Measurements from ENCODE around the gene CCDC144A.
"Not testable (repeated sequence)": the region's sequence is repeated elsewhere in the genome, so short reads cannot be mapped to it uniquely, and the experiment has no call there.

DNA sequence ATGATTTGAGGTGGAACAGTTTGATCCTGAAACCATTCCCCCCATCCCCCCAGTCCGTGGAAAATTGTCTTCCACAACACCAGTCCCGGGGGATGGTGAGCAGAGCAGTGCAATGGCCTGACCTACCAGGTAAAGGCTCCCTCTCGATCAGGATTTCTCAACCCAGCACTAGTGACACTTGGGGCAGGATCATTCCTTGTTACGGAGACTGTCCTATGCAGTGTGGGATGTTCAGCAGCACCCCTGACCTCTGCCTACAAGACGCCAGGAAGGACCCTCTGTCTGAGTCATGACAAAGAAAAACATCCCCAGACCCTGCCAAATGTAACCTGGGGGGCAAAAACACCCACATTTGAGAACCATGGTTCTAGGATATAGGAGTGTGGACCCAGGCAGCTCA, 114.8 kb downstream of the CCDC144A start:
- TF ChIP-seq, protein P1, sequence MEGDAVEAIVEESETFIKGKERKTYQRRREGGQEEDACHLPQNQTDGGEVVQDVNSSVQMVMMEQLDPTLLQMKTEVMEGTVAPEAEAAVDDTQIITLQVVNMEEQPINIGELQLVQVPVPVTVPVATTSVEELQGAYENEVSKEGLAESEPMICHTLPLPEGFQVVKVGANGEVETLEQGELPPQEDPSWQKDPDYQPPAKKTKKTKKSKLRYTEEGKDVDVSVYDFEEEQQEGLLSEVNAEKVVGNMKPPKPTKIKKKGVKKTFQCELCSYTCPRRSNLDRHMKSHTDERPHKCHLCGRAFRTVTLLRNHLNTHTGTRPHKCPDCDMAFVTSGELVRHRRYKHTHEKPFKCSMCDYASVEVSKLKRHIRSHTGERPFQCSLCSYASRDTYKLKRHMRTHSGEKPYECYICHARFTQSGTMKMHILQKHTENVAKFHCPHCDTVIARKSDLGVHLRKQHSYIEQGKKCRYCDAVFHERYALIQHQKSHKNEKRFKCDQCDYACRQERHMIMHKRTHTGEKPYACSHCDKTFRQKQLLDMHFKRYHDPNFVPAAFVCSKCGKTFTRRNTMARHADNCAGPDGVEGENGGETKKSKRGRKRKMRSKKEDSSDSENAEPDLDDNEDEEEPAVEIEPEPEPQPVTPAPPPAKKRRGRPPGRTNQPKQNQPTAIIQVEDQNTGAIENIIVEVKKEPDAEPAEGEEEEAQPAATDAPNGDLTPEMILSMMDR (IDR thresholded peaks at IDR 0.05) = not testable (repeated sequence)
- not testable (repeated sequence) for TF ChIP-seq POLR2AphosphoS5 (IDR thresholded peaks at IDR 0.05; ENCODE audit: insufficient read depth in 1 of 2, low read depth in 1 of 2)
